RWPE2 (cell line): ENCODE data around the gene SLC22A2.

Experiments used
- ATAC-seq: fragments of 200-7000 bp; cut with Tn5 transposase; 3 replicates; pipeline ENCODE4 v1.9.1; 2021; ENCODE audit warnings: low read depth
- DNase-seq: peaks from one replicate; pipeline ENCODE4 v3.0.0-alpha.2; 2020; ENCODE audit warnings: low spot score
- H3K27ac ChIP-seq: fragments of 450-650 bp; 2 replicates; pipeline ENCODE4 v1.5.1; 2017; ENCODE audit warnings: mild to moderate bottlenecking; ENCODE audit not compliant: poor library complexity, severe bottlenecking
- H3K27me3 ChIP-seq: fragments of 250-450 bp; sonication (Bioruptor Pico); 2 replicates; pipeline ENCODE4 v1.5.1; 2021; ENCODE audit warnings: mild to moderate bottlenecking, moderate library complexity; ENCODE audit not compliant: insufficient read depth, poor library complexity, severe bottlenecking
- H3K36me3 ChIP-seq: fragments of 250-450 bp; sonication (Bioruptor Pico); 2 replicates; pipeline ENCODE4 v1.5.1; 2020; ENCODE audit warnings: low read depth, mild to moderate bottlenecking, moderate library complexity
- H3K4me1 ChIP-seq: fragments of 250-450 bp; sonication (Bioruptor Pico); 2 replicates; pipeline ENCODE4 v1.5.1; 2021; ENCODE audit warnings: mild to moderate bottlenecking, moderate library complexity; ENCODE audit not compliant: insufficient read depth, poor library complexity, severe bottlenecking
- H3K4me3 ChIP-seq: fragments of 250-450 bp; sonication (Bioruptor Pico); 2 replicates; pipeline ENCODE4 v1.5.1; 2021; ENCODE audit warnings: mild to moderate bottlenecking, moderate library complexity; ENCODE audit not compliant: severe bottlenecking
- H3K9me3 ChIP-seq: fragments of 250-450 bp; sonication (Bioruptor Pico); 2 replicates; pipeline ENCODE4 v1.5.1; 2021; ENCODE audit warnings: mild to moderate bottlenecking, moderate library complexity; ENCODE audit not compliant: severe bottlenecking
- CTCF ChIP-seq: fragments of 450-650 bp; IDR thresholded peaks from one replicate; pipeline ENCODE4 v1.5.1; 2017; ENCODE audit warnings: mild to moderate bottlenecking, moderate library complexity; ENCODE audit not compliant: poor library complexity, severe bottlenecking

SLC22A2 gene

DNA sequence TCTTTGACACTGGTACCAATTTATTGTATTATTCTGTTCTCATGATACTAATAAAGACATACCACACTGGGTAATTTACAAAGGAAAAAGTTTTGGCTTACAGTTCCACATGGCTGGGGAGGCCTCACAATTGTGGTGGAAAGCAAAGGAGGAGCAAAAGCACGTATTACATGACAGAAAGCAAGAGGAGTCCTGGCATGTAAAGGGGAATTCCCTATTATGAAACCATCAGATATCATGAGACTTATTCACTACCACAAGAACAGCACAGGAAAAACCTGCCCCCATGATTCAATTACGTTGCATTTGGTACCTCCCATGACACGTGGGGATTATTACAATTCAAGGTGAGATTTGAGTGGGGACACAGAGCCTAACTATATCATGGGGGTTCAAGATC lies 43.4 kb downstream of the SLC22A2 start:
- no peak overlapping the region for H3K4me3 ChIP-seq
- peaks cover 2% of the 10 kb centered on the region for H3K27me3 ChIP-seq
- no peaks in the 10 kb centered on the region for H3K36me3 ChIP-seq
- H3K4me1 ChIP-seq = peaks cover 4% of the 10 kb centered on the region
- no peak for TF ChIP-seq CTCF
- DNase-seq (no peak), ATAC-seq (no peak)
- no peak overlapping the region for H3K27ac ChIP-seq
- H3K9me3 ChIP-seq = peaks cover 3% of the 10 kb centered on the region

GRCh38 chr6:160207618-160208017 lies 51.0 kb downstream of the SLC22A2 start:
- H3K36me3 ChIP-seq = no peaks in the 10 kb centered on the region
- H3K4me1 ChIP-seq = no peaks in the 10 kb centered on the region
- ATAC-seq (no peak), DNase-seq (no peak)
- H3K4me3 ChIP-seq = no peak overlapping the region
- no peaks in the 10 kb centered on the region for H3K27me3 ChIP-seq
- H3K9me3 ChIP-seq = no peaks in the 10 kb centered on the region
- no peak overlapping the region for H3K27ac ChIP-seq
- TF ChIP-seq CTCF = no peak

DNA sequence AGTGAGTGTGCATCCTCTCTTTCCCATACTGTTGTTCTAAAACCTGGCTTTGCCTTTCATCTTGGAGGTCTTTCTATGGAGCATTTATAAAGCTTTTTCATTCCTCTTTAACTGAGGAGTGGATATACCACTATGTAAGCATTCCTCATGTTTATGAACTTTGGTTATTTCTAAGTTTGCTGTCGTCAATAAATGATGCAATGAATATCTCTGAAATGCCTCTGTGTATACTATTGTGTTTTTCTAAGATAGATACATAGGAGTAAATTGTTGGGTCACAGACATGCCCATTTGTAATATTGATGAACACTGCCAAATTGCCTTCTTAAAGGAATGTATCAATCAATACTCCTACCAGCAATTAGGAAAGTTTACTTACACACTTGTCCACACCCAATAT lies 53.9 kb downstream of the SLC22A2 start:
- Histone ChIP-seq H3K36me3 (no peaks in the 10 kb centered on the region), H3K9me3 (no peaks in the 10 kb centered on the region), H3K27ac (no peak overlapping the region), H3K4me3 (no peak overlapping the region), H3K27me3 (no peaks in the 10 kb centered on the region), H3K4me1 (no peaks in the 10 kb centered on the region)
- no peak for ATAC-seq
- TF ChIP-seq CTCF = no peak
- no peak for DNase-seq

GRCh38 chr6:160203953-160204352 lies 54.7 kb downstream of the SLC22A2 start:
- Histone ChIP-seq H3K27me3 (no peaks in the 10 kb centered on the region), H3K27ac (no peak overlapping the region), H3K36me3 (no peaks in the 10 kb centered on the region), H3K9me3 (no peaks in the 10 kb centered on the region), H3K4me1 (no peaks in the 10 kb centered on the region), H3K4me3 (no peak overlapping the region)
- TF ChIP-seq CTCF = no peak
- DNase-seq (no peak), ATAC-seq (no peak)

- no peak for TF ChIP-seq CTCF
- no peak for DNase-seq
- no peaks in the 10 kb centered on the region for H3K27me3 ChIP-seq
- no peaks in the 10 kb centered on the region for H3K9me3 ChIP-seq
- ATAC-seq = no peak
- no peak overlapping the region for H3K27ac ChIP-seq
- H3K36me3 ChIP-seq = no peaks in the 10 kb centered on the region
- no peaks in the 10 kb centered on the region for H3K4me1 ChIP-seq
- no peak overlapping the region for H3K4me3 ChIP-seq
Measured at GRCh38 chr6:160203522-160203921, 55.1 kb downstream of the SLC22A2 start.
